ENCODE results near the gene LRRC8E.
"Not testable (repeated sequence)": the region's sequence is repeated elsewhere in the genome, so short reads cannot be mapped to it uniquely, and the experiment has no call there.

Gene LRRC8E

GRCh38 chr19:7855426-7856108, 32.7 kb upstream of the LRRC8E start:
- no peak for DNase-seq

GRCh38 chr19:7856109-7856591, 32.2 kb upstream of the LRRC8E start:
- no peak for DNase-seq

GRCh38 chr19:7856679-7857663, 31.3 kb upstream of the LRRC8E start:
- no peak for DNase-seq

- no peak for DNase-seq
Observed at GRCh38 chr19:7857727-7858108, 30.6 kb upstream of the LRRC8E start.

- DNase-seq, result no peak
Observed at GRCh38 chr19:7858109-7858770, 30.1 kb upstream of the LRRC8E start.

GRCh38 chr19:7859087-7859486, 29.2 kb upstream of the LRRC8E start:
- DNase-seq, result not testable (repeated sequence)

- DNase-seq, result no peak
Observed at GRCh38 chr19:7859831-7860713, 28.2 kb upstream of the LRRC8E start.

- no peak for DNase-seq
Observed at GRCh38 chr19:7860714-7861618, 27.3 kb upstream of the LRRC8E start.

GRCh38 chr19:7861619-7862412, 26.5 kb upstream of the LRRC8E start:
- no peak for DNase-seq

GRCh38 chr19:7862413-7862951, 25.8 kb upstream of the LRRC8E start:
- peak; percentile 57 for DNase-seq

- no peak for DNase-seq
Observed at GRCh38 chr19:7863157-7863970, 24.9 kb upstream of the LRRC8E start.

- DNase-seq, result no peak
Observed at GRCh38 chr19:7863971-7864689, 24.2 kb upstream of the LRRC8E start.

GRCh38 chr19:7864690-7865074, 23.6 kb upstream of the LRRC8E start:
- DNase-seq, result no peak

GRCh38 chr19:7865262-7865911, 22.9 kb upstream of the LRRC8E start:
- no peak for DNase-seq

GRCh38 chr19:7866399-7867091, 21.8 kb upstream of the LRRC8E start:
- DNase-seq, result no peak

GRCh38 chr19:7867092-7867844, 21.0 kb upstream of the LRRC8E start:
- no peak for DNase-seq

- no peak for DNase-seq
Observed at GRCh38 chr19:7868326-7868670, 20.0 kb upstream of the LRRC8E start.
